NCI-H524 (cell line): Measurements from ENCODE around the gene GNAT3.

Source experiments
- DNase-seq, 2 experiments: peaks; one replicate each; lab custom pipeline; 2025; lab: John Stamatoyannopoulos, UW

The GNAT3 gene

GRCh38 chr7:80511964-80512363, at the start of gene GNAT3:
TSS of gene GNAT3 (minus strand) at chr7:80512064. CDS start at chr7:80511926, 138 bp downstream.
- DNase-seq: peak in 1 of 2 experiments; percentile 5

- no peak for DNase-seq
These were observed 46.3 kb upstream of the GNAT3 start for GRCh38 chr7:80558116-80558515.

GRCh38 chr7:80552031-80552694, 40.3 kb upstream of the GNAT3 start:
- DNase-seq: no peak

GRCh38 chr7:80550005-80550404, 38.1 kb upstream of the GNAT3 start:
- no peak for DNase-seq

- no peak for DNase-seq
These were observed 37.1 kb upstream of the GNAT3 start for GRCh38 chr7:80548840-80549530.

- DNase-seq: no peak
These were observed 30.5 kb upstream of the GNAT3 start for GRCh38 chr7:80542398-80542797.

GRCh38 chr7:80540836-80541235, 29.0 kb upstream of the GNAT3 start:
- DNase-seq: no peak

- no peak for DNase-seq
These were observed 25.2 kb upstream of the GNAT3 start for GRCh38 chr7:80537091-80537490.

GRCh38 chr7:80536426-80536825, 24.6 kb upstream of the GNAT3 start:
- DNase-seq: no peak

GRCh38 chr7:80533287-80533686, 21.4 kb upstream of the GNAT3 start:
- no peak for DNase-seq

- DNase-seq: no peak
These were observed 20.3 kb upstream of the GNAT3 start for GRCh38 chr7:80532153-80532552.

GRCh38 chr7:80530136-80530535, 18.3 kb upstream of the GNAT3 start:
- DNase-seq: peak in 1 of 2 experiments; percentile 3

- no peak for DNase-seq
These were observed 17.5 kb upstream of the GNAT3 start for GRCh38 chr7:80529362-80529761.

- DNase-seq: no peak
These were observed 16.8 kb upstream of the GNAT3 start for GRCh38 chr7:80528689-80529088.

GRCh38 chr7:80526472-80526871, 14.6 kb upstream of the GNAT3 start:
- no peak for DNase-seq

- DNase-seq: no peak
These were observed 12.8 kb upstream of the GNAT3 start for GRCh38 chr7:80524693-80525092.

GRCh38 chr7:80521809-80522208, 9.9 kb upstream of the GNAT3 start:
- DNase-seq: no peak

GRCh38 chr7:80520199-80520598, 8.3 kb upstream of the GNAT3 start:
- DNase-seq: no peak

- no peak for DNase-seq
These were observed 5.5 kb upstream of the GNAT3 start for GRCh38 chr7:80517282-80517747.

- DNase-seq: no peak
These were observed 3.4 kb upstream of the GNAT3 start for GRCh38 chr7:80515298-80515697.

GRCh38 chr7:80510021-80510420, 1.8 kb downstream of the GNAT3 start:
- DNase-seq: no peak

- DNase-seq: peak; percentile 37 to 70
These were observed 3.4 kb downstream of the GNAT3 start for GRCh38 chr7:80508440-80508839.

- DNase-seq: no peak
These were observed 5.9 kb downstream of the GNAT3 start for GRCh38 chr7:80505900-80506500.
